Esophagus squamous epithelium (tissue), 4 donors: ENCODE results near the gene TPSB2.

Experiments
- POLR2A ChIP-seq, 4 donors: fragments of 450-650 bp; IDR thresholded peaks; one replicate each; pipeline ENCODE4 v1.6.1; 2017; ENCODE audit warnings: antibody characterized with exemption in 4 of 4, mild to moderate bottlenecking in 4 of 4, moderate library complexity in 3 of 4
- TF ChIP-seq, protein P1 (sequence below), 6 experiments: fragments of 450-650 bp in 4 of 6; fragments of 200-600 bp in 2 of 6; sonication (generic) in 2 of 6; IDR thresholded peaks; one replicate each; pipeline ENCODE4 v1.5.1; 2016 to 2019; ENCODE audit warnings: antibody characterized with exemption in 6 of 6, mild to moderate bottlenecking in 4 of 6, moderate library complexity in 4 of 6

DNA sequence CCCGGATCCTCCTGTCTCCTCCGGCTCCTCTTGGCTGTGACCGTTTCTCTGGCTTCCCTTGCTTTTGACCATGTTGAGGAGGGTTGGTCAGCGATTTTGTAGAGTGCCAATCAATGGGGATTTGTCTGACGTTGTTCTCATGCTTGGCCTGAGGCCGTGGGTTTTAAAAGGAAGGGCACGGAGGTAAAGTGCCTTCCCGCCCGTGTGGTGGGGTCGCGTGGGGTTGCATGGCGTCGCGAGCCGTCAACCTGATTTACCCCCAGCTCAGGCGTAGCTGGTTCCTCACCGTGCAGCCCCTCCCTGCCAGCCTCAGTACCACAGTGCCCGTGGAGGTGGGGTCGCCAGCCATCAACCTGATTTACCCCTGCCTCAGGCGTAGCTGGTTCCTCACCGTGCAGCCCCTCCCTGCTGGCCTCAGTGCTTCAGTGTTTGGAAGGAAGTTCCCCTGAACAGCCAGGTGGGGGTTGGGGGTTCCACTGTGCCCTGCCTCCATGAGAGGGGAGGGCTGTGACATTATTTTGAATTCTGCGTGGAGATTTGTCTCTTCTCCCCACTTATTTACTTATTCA is 15.6 kb upstream of the TPSB2 start:
- TF ChIP-seq, protein P1, sequence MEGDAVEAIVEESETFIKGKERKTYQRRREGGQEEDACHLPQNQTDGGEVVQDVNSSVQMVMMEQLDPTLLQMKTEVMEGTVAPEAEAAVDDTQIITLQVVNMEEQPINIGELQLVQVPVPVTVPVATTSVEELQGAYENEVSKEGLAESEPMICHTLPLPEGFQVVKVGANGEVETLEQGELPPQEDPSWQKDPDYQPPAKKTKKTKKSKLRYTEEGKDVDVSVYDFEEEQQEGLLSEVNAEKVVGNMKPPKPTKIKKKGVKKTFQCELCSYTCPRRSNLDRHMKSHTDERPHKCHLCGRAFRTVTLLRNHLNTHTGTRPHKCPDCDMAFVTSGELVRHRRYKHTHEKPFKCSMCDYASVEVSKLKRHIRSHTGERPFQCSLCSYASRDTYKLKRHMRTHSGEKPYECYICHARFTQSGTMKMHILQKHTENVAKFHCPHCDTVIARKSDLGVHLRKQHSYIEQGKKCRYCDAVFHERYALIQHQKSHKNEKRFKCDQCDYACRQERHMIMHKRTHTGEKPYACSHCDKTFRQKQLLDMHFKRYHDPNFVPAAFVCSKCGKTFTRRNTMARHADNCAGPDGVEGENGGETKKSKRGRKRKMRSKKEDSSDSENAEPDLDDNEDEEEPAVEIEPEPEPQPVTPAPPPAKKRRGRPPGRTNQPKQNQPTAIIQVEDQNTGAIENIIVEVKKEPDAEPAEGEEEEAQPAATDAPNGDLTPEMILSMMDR (IDR thresholded peaks at IDR 0.05): no peak
- no peak for TF ChIP-seq POLR2A (IDR thresholded peaks at IDR 0.05)
